ENCODE data around the gene FAM237A. TPM values are rescaled to one million over a fixed set of nuclear protein-coding genes. Genes with fewer than 3 reads are reported as not detected.

Gene FAM237A
- total and polyA plus RNA-seq, 2 experiments from 2014 or later, result not detected

DNA sequence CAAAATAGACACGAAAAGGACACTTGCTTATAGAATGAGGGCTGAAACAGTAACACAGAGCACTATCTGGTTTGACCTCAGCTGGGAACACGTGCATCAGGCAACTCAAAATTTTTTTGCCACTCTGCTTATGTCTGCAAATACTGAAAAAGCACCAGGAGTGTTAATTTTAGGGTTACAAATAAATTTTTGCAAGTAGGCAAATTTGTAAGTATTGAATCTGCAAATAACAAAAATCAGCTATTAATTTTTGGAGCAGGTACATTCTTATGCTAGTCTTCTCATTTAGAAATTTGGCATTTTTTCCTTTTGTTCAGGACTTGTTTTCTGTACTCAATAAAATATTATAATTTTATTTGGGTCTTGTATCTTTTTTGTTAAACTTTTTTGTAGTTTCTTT, 46.2 kb downstream of the FAM237A start:
- Histone ChIP-seq H3K4me3 (no peak overlapping the region), H3K9me2 (replicated peaks; ENCODE audit: insufficient read depth) (no peaks in the 10 kb centered on the region), H3K4me2 (no peak overlapping the region), H2AFZ (no peak overlapping the region), H3K4me1 (ENCODE audit: insufficient read depth) (no peaks in the 10 kb centered on the region), H4K20me1 (ENCODE audit: insufficient read depth, poor library complexity, severe bottlenecking) (no peaks in the 10 kb centered on the region), H3K9me3 (ENCODE audit: low read depth) (no peaks in the 10 kb centered on the region), H3K27ac (no peak overlapping the region), H3K36me3 (replicated peaks; ENCODE audit: insufficient read depth, low read depth) (no peaks in the 10 kb centered on the region), H3K79me2 (no peaks in the 10 kb centered on the region), H3K27me3 (peaks cover 7% of the 10 kb centered on the region)
- TF ChIP-seq, protein P1, sequence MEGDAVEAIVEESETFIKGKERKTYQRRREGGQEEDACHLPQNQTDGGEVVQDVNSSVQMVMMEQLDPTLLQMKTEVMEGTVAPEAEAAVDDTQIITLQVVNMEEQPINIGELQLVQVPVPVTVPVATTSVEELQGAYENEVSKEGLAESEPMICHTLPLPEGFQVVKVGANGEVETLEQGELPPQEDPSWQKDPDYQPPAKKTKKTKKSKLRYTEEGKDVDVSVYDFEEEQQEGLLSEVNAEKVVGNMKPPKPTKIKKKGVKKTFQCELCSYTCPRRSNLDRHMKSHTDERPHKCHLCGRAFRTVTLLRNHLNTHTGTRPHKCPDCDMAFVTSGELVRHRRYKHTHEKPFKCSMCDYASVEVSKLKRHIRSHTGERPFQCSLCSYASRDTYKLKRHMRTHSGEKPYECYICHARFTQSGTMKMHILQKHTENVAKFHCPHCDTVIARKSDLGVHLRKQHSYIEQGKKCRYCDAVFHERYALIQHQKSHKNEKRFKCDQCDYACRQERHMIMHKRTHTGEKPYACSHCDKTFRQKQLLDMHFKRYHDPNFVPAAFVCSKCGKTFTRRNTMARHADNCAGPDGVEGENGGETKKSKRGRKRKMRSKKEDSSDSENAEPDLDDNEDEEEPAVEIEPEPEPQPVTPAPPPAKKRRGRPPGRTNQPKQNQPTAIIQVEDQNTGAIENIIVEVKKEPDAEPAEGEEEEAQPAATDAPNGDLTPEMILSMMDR (IDR thresholded peaks at IDR 0.05; ENCODE audit: poor library complexity), result no peak
- TF ChIP-seq EZH2 (IDR thresholded peaks at IDR 0.05; ENCODE audit: borderline replicate concordance), result no peak
- no peak for TF ChIP-seq EZH2phosphoT487 (IDR thresholded peaks at IDR 0.05; ENCODE audit: low read depth, severe bottlenecking, unreplicated experiment)
- WGBS (ENCODE audit: low lambda C conversion rate, missing lambda C conversion rate), result 62% methylated on average over 2 of the region's 2 CpGs
- no peak for DNase-seq (ENCODE audit: low spot score)

DNA sequence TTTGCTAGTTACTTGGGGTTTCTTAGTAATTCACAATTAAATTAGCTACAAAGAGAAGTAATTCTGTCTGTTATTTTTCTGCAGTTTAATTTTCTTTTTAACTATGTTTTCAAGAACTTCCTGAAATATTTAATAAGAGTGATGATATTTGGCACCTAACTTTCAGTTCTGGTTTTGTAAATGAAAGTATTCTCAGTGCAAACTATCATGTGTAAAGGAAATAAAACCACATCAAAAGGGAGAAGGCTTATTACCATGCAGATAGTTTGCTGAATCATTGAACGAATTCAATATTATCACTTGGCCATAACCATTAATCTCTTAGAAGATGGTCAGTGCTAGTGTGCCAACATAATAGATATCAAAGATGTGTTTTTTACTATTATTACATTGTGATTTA, 46.7 kb downstream of the FAM237A start:
- DNase-seq (ENCODE audit: low spot score), result no peak
- Histone ChIP-seq H3K9me2 (replicated peaks; ENCODE audit: insufficient read depth) (no peaks in the 10 kb centered on the region), H3K4me1 (ENCODE audit: insufficient read depth) (no peaks in the 10 kb centered on the region), H3K27ac (no peak overlapping the region), H3K9me3 (ENCODE audit: low read depth) (no peaks in the 10 kb centered on the region), H3K4me2 (no peak overlapping the region), H2AFZ (no peak overlapping the region), H4K20me1 (ENCODE audit: insufficient read depth, poor library complexity, severe bottlenecking) (no peaks in the 10 kb centered on the region), H3K79me2 (no peaks in the 10 kb centered on the region), H3K36me3 (replicated peaks; ENCODE audit: insufficient read depth, low read depth) (no peaks in the 10 kb centered on the region), H3K27me3 (peaks cover 7% of the 10 kb centered on the region), H3K4me3 (no peak overlapping the region)
- TF ChIP-seq EZH2phosphoT487 (IDR thresholded peaks at IDR 0.05; ENCODE audit: low read depth, severe bottlenecking, unreplicated experiment) (no peak), EZH2 (IDR thresholded peaks at IDR 0.05; ENCODE audit: borderline replicate concordance) (no peak)
- TF ChIP-seq, protein P1 (IDR thresholded peaks at IDR 0.05; ENCODE audit: poor library complexity), result no peak
- WGBS (ENCODE audit: low lambda C conversion rate, missing lambda C conversion rate), result 90% methylated on average over 1 of the region's 1 CpG

DNA sequence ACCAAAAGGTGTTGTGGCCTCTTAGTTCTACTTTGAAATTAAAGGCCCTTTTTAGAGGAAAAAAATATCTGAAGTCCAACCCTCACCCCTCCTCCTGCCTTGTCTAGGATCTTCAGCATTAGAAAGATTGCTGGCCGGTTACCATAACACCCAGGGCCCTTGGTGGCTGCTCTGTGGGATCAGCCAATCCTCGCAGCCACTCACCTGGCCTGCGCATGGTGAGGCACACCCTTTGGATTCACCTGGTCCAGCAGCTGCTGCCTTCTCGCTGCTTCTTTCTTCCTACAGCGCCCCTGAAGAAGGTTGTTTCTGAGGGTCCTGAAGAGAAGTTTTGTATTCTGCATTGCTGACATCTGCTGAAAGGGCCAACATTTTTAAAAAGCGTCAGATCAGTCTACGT, 50.7 kb downstream of the FAM237A start:
- Histone ChIP-seq H3K4me2 (no peak overlapping the region), H4K20me1 (ENCODE audit: insufficient read depth, poor library complexity, severe bottlenecking) (no peaks in the 10 kb centered on the region), H2AFZ (no peak overlapping the region), H3K4me3 (no peak overlapping the region), H3K27ac (no peak overlapping the region), H3K9me3 (ENCODE audit: low read depth) (no peaks in the 10 kb centered on the region), H3K27me3 (no peaks in the 10 kb centered on the region), H3K36me3 (replicated peaks; ENCODE audit: insufficient read depth, low read depth) (no peaks in the 10 kb centered on the region), H3K4me1 (ENCODE audit: insufficient read depth) (no peaks in the 10 kb centered on the region), H3K79me2 (no peaks in the 10 kb centered on the region), H3K9me2 (replicated peaks; ENCODE audit: insufficient read depth) (no peaks in the 10 kb centered on the region)
- 87% methylated on average over 7 of the region's 7 CpGs for WGBS (ENCODE audit: low lambda C conversion rate, missing lambda C conversion rate)
- TF ChIP-seq EZH2phosphoT487 (IDR thresholded peaks at IDR 0.05; ENCODE audit: low read depth, severe bottlenecking, unreplicated experiment), result no peak
- TF ChIP-seq EZH2 (IDR thresholded peaks at IDR 0.05; ENCODE audit: borderline replicate concordance), result no peak
- TF ChIP-seq, protein P1 (IDR thresholded peaks at IDR 0.05; ENCODE audit: poor library complexity), result no peak
- no peak for DNase-seq (ENCODE audit: low spot score)
